Thoracic aorta (tissue), 2 donors: ENCODE results near the gene HAND2. TPM values are rescaled to one million over a fixed set of nuclear protein-coding genes. Genes with fewer than 3 reads are reported as not detected.

ENCODE experiments used
- ATAC-seq: fragments of 150-250 bp; one replicate; pipeline ENCODE4 v1.8.0; 2017; ENCODE audit warnings: low read depth; ENCODE audit not compliant: insufficient number of reproducible peaks, low FRiP score
- DNase-seq: peaks from one replicate; pipeline ENCODE4 v3.0.0-alpha.2; 2020; ENCODE audit warnings: low spot score
- H3K27ac ChIP-seq, 2 donors: fragments of 200-600 bp; sonication (generic); 1 replicate in 1 of 2; 2 replicates in 1 of 2; pipeline ENCODE4 v1.5.1; 2016; ENCODE audit warnings: mild to moderate bottlenecking in 2 of 2, moderate library complexity in 2 of 2
- H3K27me3 ChIP-seq: fragments of 200-600 bp; sonication (generic); replicated peaks from 2 replicates; pipeline ENCODE4 v1.6.0; 2016; ENCODE audit warnings: mild to moderate bottlenecking; ENCODE audit not compliant: insufficient read depth
- H3K36me3 ChIP-seq: fragments of 200-600 bp; sonication (generic); one replicate; pipeline ENCODE4 v1.5.1; 2016
- H3K4me1 ChIP-seq, 2 donors: fragments of 200-600 bp; sonication (generic); 1 replicate in 1 of 2; 2 replicates in 1 of 2; pipeline versions ENCODE4 v1.5.1 to v1.6.0; 2016; ENCODE audit warnings: low read depth in 2 of 2, mild to moderate bottlenecking in 1 of 2; ENCODE audit not compliant: control insufficient read depth in 1 of 2
- H3K4me3 ChIP-seq: fragments of 200-600 bp; sonication (generic); 2 replicates; pipeline ENCODE4 v1.5.1; 2016; ENCODE audit warnings: mild to moderate bottlenecking
- H3K9me3 ChIP-seq: fragments of 200-600 bp; sonication (generic); 2 replicates; pipeline ENCODE4 v1.5.1; 2016
- total RNA-seq, 2 donors: library from RNA; depleted of rRNA; stranded (reverse); fragments of >200 nt; gene quantifications; one replicate each; pipeline versions ENCODE4 v1.1.0 to v1.2.3, GENCODE V29; 2016
- TF ChIP-seq, protein P1 (sequence below): fragments of 200-600 bp; sonication (generic); IDR thresholded peaks from one replicate; pipeline ENCODE4 v1.5.1; 2019; ENCODE audit warnings: antibody characterized with exemption

Gene HAND2
- total RNA-seq, 2 donors from 2014 or later = 25.7 to 28.2 TPM

DNA sequence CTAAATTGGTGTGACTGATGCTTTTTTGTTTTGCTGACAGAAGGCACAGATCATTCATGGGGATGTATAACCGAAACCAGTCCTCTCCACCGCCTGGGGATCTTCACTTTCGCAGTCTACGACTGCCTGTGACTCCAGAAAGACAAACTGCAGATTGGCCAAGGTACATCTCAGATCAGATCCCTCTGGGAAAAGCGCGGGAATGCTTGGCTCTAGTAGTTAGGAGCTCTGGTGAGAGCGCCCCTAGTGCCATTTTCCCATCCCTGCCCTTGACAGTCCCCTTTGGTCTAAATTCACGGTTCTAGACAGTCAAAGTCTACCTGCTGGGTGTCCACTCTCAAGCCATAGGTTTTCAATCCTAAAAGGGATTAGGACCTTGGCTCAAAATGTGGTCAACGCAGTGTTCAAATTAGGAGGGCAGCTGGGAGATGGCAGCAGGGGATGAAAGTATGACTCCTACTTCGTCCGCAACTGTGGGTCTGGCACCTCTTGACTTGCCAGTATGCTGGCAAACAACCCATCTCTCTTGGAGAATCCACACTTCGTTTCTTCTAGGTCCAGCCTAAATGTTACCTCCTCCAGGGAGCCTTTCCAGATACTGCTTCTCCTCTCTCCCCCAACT, 6.9 kb upstream of the HAND2 start:
- no peaks in the 10 kb centered on the region for H3K36me3 ChIP-seq
- peak overlapping the region in 1 of 2 donors; percentile 81 for H3K27ac ChIP-seq
- DNase-seq = no peak
- TF ChIP-seq, protein P1, sequence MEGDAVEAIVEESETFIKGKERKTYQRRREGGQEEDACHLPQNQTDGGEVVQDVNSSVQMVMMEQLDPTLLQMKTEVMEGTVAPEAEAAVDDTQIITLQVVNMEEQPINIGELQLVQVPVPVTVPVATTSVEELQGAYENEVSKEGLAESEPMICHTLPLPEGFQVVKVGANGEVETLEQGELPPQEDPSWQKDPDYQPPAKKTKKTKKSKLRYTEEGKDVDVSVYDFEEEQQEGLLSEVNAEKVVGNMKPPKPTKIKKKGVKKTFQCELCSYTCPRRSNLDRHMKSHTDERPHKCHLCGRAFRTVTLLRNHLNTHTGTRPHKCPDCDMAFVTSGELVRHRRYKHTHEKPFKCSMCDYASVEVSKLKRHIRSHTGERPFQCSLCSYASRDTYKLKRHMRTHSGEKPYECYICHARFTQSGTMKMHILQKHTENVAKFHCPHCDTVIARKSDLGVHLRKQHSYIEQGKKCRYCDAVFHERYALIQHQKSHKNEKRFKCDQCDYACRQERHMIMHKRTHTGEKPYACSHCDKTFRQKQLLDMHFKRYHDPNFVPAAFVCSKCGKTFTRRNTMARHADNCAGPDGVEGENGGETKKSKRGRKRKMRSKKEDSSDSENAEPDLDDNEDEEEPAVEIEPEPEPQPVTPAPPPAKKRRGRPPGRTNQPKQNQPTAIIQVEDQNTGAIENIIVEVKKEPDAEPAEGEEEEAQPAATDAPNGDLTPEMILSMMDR = no peak
- H3K9me3 ChIP-seq = no peaks in the 10 kb centered on the region
- no peak overlapping the region for H3K4me3 ChIP-seq
- H3K4me1 ChIP-seq = peaks cover 0 to 30% of the 10 kb centered on the region in 2 donors
- H3K27me3 ChIP-seq = no peaks in the 10 kb centered on the region
- ATAC-seq = no peak

DNA sequence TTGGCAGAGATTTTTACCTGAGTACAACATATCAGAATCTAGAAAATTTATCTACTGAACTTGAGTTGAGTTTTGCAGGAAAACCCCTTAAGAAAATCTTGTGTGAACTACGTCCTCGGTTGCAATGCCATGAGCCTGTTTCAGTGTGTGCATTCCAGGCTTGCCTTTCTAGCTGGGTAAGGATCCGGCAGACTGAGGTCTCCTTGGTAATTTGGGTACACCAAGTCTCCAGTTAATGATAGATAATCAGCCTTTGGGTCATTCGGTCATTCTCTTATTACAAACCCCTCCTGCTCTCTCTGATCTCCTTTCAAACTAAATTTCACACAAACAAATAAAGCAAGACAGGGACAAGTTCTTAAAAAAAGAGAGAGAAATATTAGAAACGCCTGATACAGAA, 5.9 kb upstream of the HAND2 start:
- no peaks in the 10 kb centered on the region for H3K36me3 ChIP-seq
- no peak overlapping the region for H3K27ac ChIP-seq
- H3K27me3 ChIP-seq = no peaks in the 10 kb centered on the region
- H3K4me1 ChIP-seq = peaks cover 4 to 40% of the 10 kb centered on the region in 2 donors
- no peaks in the 10 kb centered on the region for H3K9me3 ChIP-seq
- ATAC-seq (no peak), DNase-seq (no peak)
- no peak overlapping the region for H3K4me3 ChIP-seq
- TF ChIP-seq, protein P1 = no peak

DNA sequence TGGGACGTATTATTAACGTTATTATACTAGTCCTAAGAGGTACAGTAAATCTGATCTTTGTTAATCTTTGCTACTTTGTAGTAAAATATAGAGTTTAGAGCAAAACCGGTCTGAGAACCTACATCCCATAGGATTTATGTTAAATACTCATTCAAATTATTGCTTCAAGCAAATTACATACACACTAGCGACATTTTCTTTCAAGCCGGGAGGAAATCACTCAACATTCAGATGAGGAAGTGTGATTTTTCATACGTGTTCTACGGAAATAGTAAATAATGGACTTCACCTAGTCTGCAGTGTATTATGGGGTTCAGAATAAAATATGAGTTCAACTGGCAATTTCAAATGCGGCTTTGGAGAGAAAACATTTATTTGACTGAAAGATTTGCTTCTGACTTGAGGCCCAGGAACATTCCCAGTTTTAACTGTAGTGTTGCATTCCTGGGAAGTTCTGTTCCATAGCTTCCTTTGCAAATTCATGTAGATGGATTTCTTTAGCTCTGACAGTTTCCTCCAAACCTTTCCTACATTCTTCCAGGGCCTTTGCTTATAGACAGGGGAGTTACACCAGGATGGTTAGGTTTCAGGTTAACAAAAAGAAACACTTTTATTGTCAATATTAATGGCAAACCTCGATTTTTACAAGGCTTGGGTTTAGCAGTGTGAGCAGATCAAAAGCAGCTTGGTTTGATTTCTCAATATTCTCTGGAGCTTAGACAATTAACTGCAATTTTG, 5.3 kb upstream of the HAND2 start:
- TF ChIP-seq, protein P1 = no peak
- Histone ChIP-seq H3K27me3 (no peaks in the 10 kb centered on the region), H3K36me3 (no peaks in the 10 kb centered on the region), H3K9me3 (no peaks in the 10 kb centered on the region), H3K4me1 (peaks cover 8 to 45% of the 10 kb centered on the region in 2 donors), H3K4me3 (no peak overlapping the region), H3K27ac (no peak overlapping the region)
- ATAC-seq (no peak), DNase-seq (no peak)

DNA sequence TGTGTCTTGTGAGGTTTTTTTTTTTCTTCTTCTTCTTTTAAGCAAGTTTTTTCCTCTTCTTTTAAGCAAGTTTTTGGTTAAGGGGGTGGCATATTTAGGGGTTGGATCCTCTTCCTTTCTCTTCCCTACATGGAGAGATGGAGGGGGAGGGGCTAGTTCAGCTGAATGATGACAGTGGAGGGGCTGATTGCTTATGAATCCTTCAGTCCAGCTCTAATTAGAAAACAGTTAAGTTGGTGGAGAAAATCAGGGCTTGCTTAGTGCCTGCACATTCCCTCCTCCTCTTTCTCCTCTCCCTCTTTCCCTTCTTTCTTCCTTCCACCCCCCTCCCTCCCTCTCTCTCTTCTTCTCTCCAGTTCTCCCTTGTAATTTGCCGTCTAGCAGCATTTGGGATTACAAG, 4.4 kb upstream of the HAND2 start:
- Histone ChIP-seq H3K4me1 (peaks cover 8 to 37% of the 10 kb centered on the region in 2 donors), H3K27me3 (no peaks in the 10 kb centered on the region), H3K27ac (peak overlapping the region in 1 of 2 donors; percentile 1), H3K36me3 (no peaks in the 10 kb centered on the region), H3K4me3 (no peak overlapping the region), H3K9me3 (no peaks in the 10 kb centered on the region)
- no peak for DNase-seq
- TF ChIP-seq, protein P1 = no peak
- no peak for ATAC-seq

DNA sequence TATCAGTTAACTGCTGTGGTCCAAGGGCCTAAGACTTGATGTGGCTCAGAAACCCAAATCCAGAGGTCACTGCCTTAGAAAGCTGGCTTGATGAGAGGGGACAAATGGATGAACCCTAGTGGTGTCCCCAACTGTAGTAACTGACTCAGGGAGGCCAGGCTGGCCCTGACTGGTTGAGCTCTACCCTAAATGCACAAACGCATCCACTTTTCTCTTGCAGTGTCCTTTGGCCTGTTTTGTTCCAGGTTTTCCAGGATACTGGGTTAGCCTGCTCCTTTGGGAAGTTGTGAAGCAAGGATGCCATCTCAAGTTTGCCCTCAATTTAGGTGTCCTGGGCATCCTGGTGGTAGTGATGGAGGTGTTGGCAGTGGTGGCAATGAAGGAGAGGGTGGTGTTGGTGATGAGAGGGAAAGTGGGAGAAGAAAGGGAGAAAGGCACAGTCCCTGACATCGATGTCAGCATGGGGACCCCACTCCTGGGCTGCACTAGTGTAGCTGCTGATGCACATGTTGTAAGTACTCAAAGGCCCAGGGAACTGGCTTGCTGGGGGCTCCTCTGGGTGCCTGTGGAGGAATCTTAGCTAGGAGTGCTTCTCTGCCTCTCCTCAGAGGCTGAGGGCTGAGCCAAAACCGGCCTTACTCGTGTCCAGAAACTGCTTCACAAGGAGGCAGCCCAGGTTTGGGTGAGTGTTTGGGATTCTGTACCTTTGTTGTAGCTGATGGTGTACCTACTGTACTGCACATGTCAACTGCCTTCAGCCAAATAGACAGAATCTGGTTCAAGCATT, 2.9 kb upstream of the HAND2 start:
- Histone ChIP-seq H3K4me3 (no peak overlapping the region), H3K36me3 (no peaks in the 10 kb centered on the region), H3K27me3 (no peaks in the 10 kb centered on the region), H3K4me1 (peaks cover 8 to 33% of the 10 kb centered on the region in 2 donors), H3K9me3 (no peaks in the 10 kb centered on the region), H3K27ac (peak overlapping the region in 1 of 2 donors; percentile 7)
- DNase-seq (no peak), ATAC-seq (no peak)
- TF ChIP-seq, protein P1 = no peak
